HepG2 (cell line): ENCODE results near the gene GRHL1.

Experiments
- CREB1 ChIP-seq, 2 experiments: fragments of 450-650 bp in 1 of 2; IDR thresholded peaks; 2 replicates each; pipeline ENCODE4 v1.6.1; 2016 to 2017; ENCODE audit warnings: control low read depth in 1 of 2, mild to moderate bottlenecking in 1 of 2, missing compliant biosample characterization in 1 of 2, missing genetic modification characterization in 1 of 2
- CTCF ChIP-seq: sonication (generic); formaldehyde crosslinking; IDR thresholded peaks from 2 replicates; pipeline ENCODE4 v1.5.0; 2020; ENCODE audit warnings: mild to moderate bottlenecking, missing genetic modification reagents, moderate library complexity
- MAZ ChIP-seq, 2 experiments: sonication (generic) in 1 of 2; formaldehyde crosslinking in 1 of 2; IDR thresholded peaks; 2 replicates each; pipeline versions ENCODE4 v1.5.0 to v1.6.1; 2012 to 2020; ENCODE audit warnings: low read depth in 2 of 2, mild to moderate bottlenecking in 2 of 2, borderline replicate concordance in 1 of 2, improper control_type of control experiment in 1 of 2, low read length in 1 of 2, missing genetic modification reagents in 1 of 2, moderate library complexity in 1 of 2
- MBNL3 ChIP-seq: fragments of 250-450 bp; sonication (Bioruptor Pico); conservative IDR thresholded peaks from 2 replicates; pipeline ENCODE4 v1.8.0; 2022; ENCODE audit warnings: mild to moderate bottlenecking, inconsistent platforms
- MNT ChIP-seq: fragments of 450-650 bp; IDR thresholded peaks from 2 replicates; pipeline ENCODE4 v1.6.1; 2016
- PCBP2 ChIP-seq: fragments of 200-400 bp; formaldehyde crosslinking; optimal IDR thresholded peaks from 2 replicates; pipeline ENCODE3; 2018; ENCODE audit warnings: low read length, low read depth; ENCODE audit not compliant: poor library complexity, severe bottlenecking
- POLR2A ChIP-seq, 2 experiments: IDR thresholded peaks; 2 replicates each; pipeline ENCODE4 v1.6.1; 2011; ENCODE audit warnings: low read depth in 2 of 2, low read length in 2 of 2, mild to moderate bottlenecking in 1 of 2, moderate library complexity in 1 of 2; ENCODE audit not compliant: insufficient read depth in 1 of 2
- RAD21 ChIP-seq: fragments of 450-650 bp; formaldehyde crosslinking; IDR thresholded peaks from 2 replicates; pipeline ENCODE4 v1.5.0; 2020; ENCODE audit warnings: mild to moderate bottlenecking
- SAFB2 ChIP-seq: sonication (generic); formaldehyde crosslinking; IDR thresholded peaks from 2 replicates; pipeline ENCODE4 v1.5.1; 2020; ENCODE audit warnings: missing genetic modification reagents, low read depth, mild to moderate bottlenecking, borderline replicate concordance
- SNRNP70 ChIP-seq: fragments of 200-400 bp; formaldehyde crosslinking; IDR thresholded peaks from 2 replicates; pipeline ENCODE4 v1.6.1; 2017; ENCODE audit warnings: mild to moderate bottlenecking, low read depth, low read length, moderate library complexity
- ZNF567 ChIP-seq: sonication (generic); formaldehyde crosslinking; IDR thresholded peaks from 2 replicates; pipeline ENCODE4 v1.8.1; 2023; ENCODE audit warnings: mild to moderate bottlenecking, missing genetic modification reagents, borderline replicate concordance

GRCh38 chr2:9946818-9947217 is 4.7 kb upstream of the GRHL1 start:
- TF ChIP-seq SAFB2 (CRISPR knock-in tag) (no peak), MBNL3 (CRISPR knock-in tag) (no peak), MAZ (IDR thresholded peaks at IDR 0.05; ENCODE audit: borderline replicate concordance, low read depth, low read length) (no peak), MAZ (CRISPR knock-in tag; IDR thresholded peaks at IDR 0.05; ENCODE audit: low read depth) (no peak), PCBP2 (no peak), CTCF (CRISPR knock-in tag) (no peak), ZNF567 (CRISPR knock-in tag) (no peak), CREB1 (IDR thresholded peaks at IDR 0.05) (no peak), CREB1 (CRISPR knock-in tag; IDR thresholded peaks at IDR 0.05) (no peak), POLR2A (IDR thresholded peaks at IDR 0.05; ENCODE audit: insufficient read depth in 1 of 2, low read depth in 2 of 2, low read length in 2 of 2) (no peak), RAD21 (CRISPR knock-in tag) (no peak), SNRNP70 (no peak), MNT (no peak)
